ENCODE results near the gene FAM168B.

The FAM168B gene

DNA sequence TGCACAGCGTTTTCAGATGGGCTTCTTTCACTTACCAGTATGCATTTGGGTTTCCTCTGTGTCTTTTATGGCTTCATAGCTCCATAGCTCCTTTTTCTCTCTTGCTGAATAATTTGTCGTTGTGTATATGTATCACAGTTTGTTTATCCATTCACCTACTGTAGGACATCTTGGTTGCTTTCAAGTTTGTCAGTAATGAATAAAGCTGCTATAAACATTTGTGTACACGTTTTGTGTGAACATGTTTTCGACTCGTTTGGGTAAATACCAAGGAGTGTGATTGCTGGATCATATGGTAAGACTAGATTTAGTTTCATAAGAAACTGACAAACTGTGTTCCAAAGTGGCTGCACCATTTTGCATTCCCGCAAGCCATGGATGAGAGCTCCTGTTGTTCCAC lies 94.7 kb downstream of the FAM168B start:
- DNase-seq (ENCODE audit: low spot score) = no peak
- Histone ChIP-seq H3K4me3 (no peak overlapping the region), H3K27ac (no peak overlapping the region)
- TF ChIP-seq, protein P1, sequence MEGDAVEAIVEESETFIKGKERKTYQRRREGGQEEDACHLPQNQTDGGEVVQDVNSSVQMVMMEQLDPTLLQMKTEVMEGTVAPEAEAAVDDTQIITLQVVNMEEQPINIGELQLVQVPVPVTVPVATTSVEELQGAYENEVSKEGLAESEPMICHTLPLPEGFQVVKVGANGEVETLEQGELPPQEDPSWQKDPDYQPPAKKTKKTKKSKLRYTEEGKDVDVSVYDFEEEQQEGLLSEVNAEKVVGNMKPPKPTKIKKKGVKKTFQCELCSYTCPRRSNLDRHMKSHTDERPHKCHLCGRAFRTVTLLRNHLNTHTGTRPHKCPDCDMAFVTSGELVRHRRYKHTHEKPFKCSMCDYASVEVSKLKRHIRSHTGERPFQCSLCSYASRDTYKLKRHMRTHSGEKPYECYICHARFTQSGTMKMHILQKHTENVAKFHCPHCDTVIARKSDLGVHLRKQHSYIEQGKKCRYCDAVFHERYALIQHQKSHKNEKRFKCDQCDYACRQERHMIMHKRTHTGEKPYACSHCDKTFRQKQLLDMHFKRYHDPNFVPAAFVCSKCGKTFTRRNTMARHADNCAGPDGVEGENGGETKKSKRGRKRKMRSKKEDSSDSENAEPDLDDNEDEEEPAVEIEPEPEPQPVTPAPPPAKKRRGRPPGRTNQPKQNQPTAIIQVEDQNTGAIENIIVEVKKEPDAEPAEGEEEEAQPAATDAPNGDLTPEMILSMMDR (IDR thresholded peaks at IDR 0.05) = no peak

Data from coronary artery (tissue), 2 donors.